ENCODE measurements around the gene PPP2R5C. TPM values are rescaled to one million over a fixed set of nuclear protein-coding genes. Genes with fewer than 3 reads are reported as not detected.

The PPP2R5C gene
- total and polyA plus RNA-seq, 2 donors = 144 to 175 TPM

GRCh38 chr14:101819251-101819990 is 57.9 kb downstream of the PPP2R5C start:
- Histone ChIP-seq H3K4me1 (ENCODE audit: control insufficient read depth in 2 of 2, insufficient read depth in 2 of 2, low read length in 2 of 2) (peaks cover 36 to 79% of the 10 kb centered on the region in 2 donors), H3K27me3 (ENCODE audit: control insufficient read depth in 2 of 2, insufficient read depth in 1 of 2, low read length in 1 of 2) (no peaks in the 10 kb centered on the region), H3K4me3 (ENCODE audit: low read length in 2 of 2) (no peak overlapping the region), H3K9me3 (ENCODE audit: control insufficient read depth in 2 of 2, insufficient read depth in 1 of 2, low read length in 1 of 2) (no peaks in the 10 kb centered on the region), H3K36me3 (ENCODE audit: control insufficient read depth in 2 of 2, insufficient read depth in 2 of 2, low read length in 1 of 2) (peaks cover 14 to 36% of the 10 kb centered on the region in 2 donors), H3K27ac (ENCODE audit: low read depth in 1 of 2, low read length in 1 of 2) (peak overlapping the region; percentile 87 to 92)
- DNase-seq (ENCODE audit: low read depth in 6 of 9, low spot score in 9 of 9) = peak in 2 of 9 donors; percentile 43 to 74
- 91% methylated on average over 16 of the region's 16 CpGs for WGBS

GRCh38 chr14:101820283-101820798 is 58.8 kb downstream of the PPP2R5C start:
- Histone ChIP-seq H3K27ac (ENCODE audit: low read depth in 1 of 2, low read length in 1 of 2) (peak overlapping the region; percentile 78 to 87), H3K9me3 (ENCODE audit: control insufficient read depth in 2 of 2, insufficient read depth in 1 of 2, low read length in 1 of 2) (no peaks in the 10 kb centered on the region), H3K4me1 (ENCODE audit: control insufficient read depth in 2 of 2, insufficient read depth in 2 of 2, low read length in 2 of 2) (peaks cover 40 to 81% of the 10 kb centered on the region in 2 donors), H3K4me3 (ENCODE audit: low read length in 2 of 2) (no peak overlapping the region), H3K36me3 (ENCODE audit: control insufficient read depth in 2 of 2, insufficient read depth in 2 of 2, low read length in 1 of 2) (peaks cover 7 to 34% of the 10 kb centered on the region in 2 donors), H3K27me3 (ENCODE audit: control insufficient read depth in 2 of 2, insufficient read depth in 1 of 2, low read length in 1 of 2) (no peaks in the 10 kb centered on the region)
- DNase-seq (ENCODE audit: low read depth in 6 of 9, low spot score in 9 of 9) = no peak
- 86% methylated on average over 10 of the region's 10 CpGs for WGBS

GRCh38 chr14:101821528-101821927 is 60.0 kb downstream of the PPP2R5C start:
- no peak for DNase-seq (ENCODE audit: low read depth in 6 of 9, low spot score in 9 of 9)
- 92% methylated on average over 11 of the region's 11 CpGs for WGBS
- Histone ChIP-seq H3K36me3 (ENCODE audit: control insufficient read depth in 2 of 2, insufficient read depth in 2 of 2, low read length in 1 of 2) (peaks cover 7 to 39% of the 10 kb centered on the region in 2 donors), H3K4me1 (ENCODE audit: control insufficient read depth in 2 of 2, insufficient read depth in 2 of 2, low read length in 2 of 2) (peaks cover 43 to 76% of the 10 kb centered on the region in 2 donors), H3K4me3 (ENCODE audit: low read length in 2 of 2) (no peak overlapping the region), H3K27me3 (ENCODE audit: control insufficient read depth in 2 of 2, insufficient read depth in 1 of 2, low read length in 1 of 2) (no peaks in the 10 kb centered on the region), H3K9me3 (ENCODE audit: control insufficient read depth in 2 of 2, insufficient read depth in 1 of 2, low read length in 1 of 2) (no peaks in the 10 kb centered on the region), H3K27ac (ENCODE audit: low read depth in 1 of 2, low read length in 1 of 2) (peak overlapping the region in 1 of 2 donors; percentile 32)

GRCh38 chr14:101823066-101823465 is 61.6 kb downstream of the PPP2R5C start:
- H3K27me3 ChIP-seq (ENCODE audit: control insufficient read depth in 2 of 2, insufficient read depth in 1 of 2, low read length in 1 of 2) = no peaks in the 10 kb centered on the region
- no peak for DNase-seq (ENCODE audit: low read depth in 6 of 9, low spot score in 9 of 9)
- 92% methylated on average over 9 of the region's 9 CpGs for whole genome bisulfite sequencing
- no peaks in the 10 kb centered on the region for H3K9me3 ChIP-seq (ENCODE audit: control insufficient read depth in 2 of 2, insufficient read depth in 1 of 2, low read length in 1 of 2)
- H3K4me3 ChIP-seq (ENCODE audit: low read length in 2 of 2) = peak overlapping the region; percentile 21 to 33
- peaks cover 7 to 50% of the 10 kb centered on the region in 2 donors for H3K36me3 ChIP-seq (ENCODE audit: control insufficient read depth in 2 of 2, insufficient read depth in 2 of 2, low read length in 1 of 2)
- H3K27ac ChIP-seq (ENCODE audit: low read depth in 1 of 2, low read length in 1 of 2) = peak overlapping the region; percentile 95 to 97
- H3K4me1 ChIP-seq (ENCODE audit: control insufficient read depth in 2 of 2, insufficient read depth in 2 of 2, low read length in 2 of 2) = peaks cover 40 to 72% of the 10 kb centered on the region in 2 donors

- Histone ChIP-seq H3K27me3 (ENCODE audit: control insufficient read depth in 2 of 2, insufficient read depth in 1 of 2, low read length in 1 of 2) (no peaks in the 10 kb centered on the region), H3K36me3 (ENCODE audit: control insufficient read depth in 2 of 2, insufficient read depth in 2 of 2, low read length in 1 of 2) (peaks cover 8 to 52% of the 10 kb centered on the region in 2 donors), H3K9me3 (ENCODE audit: control insufficient read depth in 2 of 2, insufficient read depth in 1 of 2, low read length in 1 of 2) (no peaks in the 10 kb centered on the region), H3K27ac (ENCODE audit: low read depth in 1 of 2, low read length in 1 of 2) (peak overlapping the region; percentile 95 to 97), H3K4me1 (ENCODE audit: control insufficient read depth in 2 of 2, insufficient read depth in 2 of 2, low read length in 2 of 2) (peaks cover 40 to 68% of the 10 kb centered on the region in 2 donors), H3K4me3 (ENCODE audit: low read length in 2 of 2) (peak overlapping the region; percentile 21 to 33)
- WGBS = 54% methylated on average over 12 of the region's 12 CpGs
- peak in 8 of 9 donors; percentile 64 to 92 (median 80) for DNase-seq (ENCODE audit: low read depth in 6 of 9, low spot score in 9 of 9)
Observed at GRCh38 chr14:101823511-101824120, 62.1 kb downstream of the PPP2R5C start.

- Histone ChIP-seq H3K4me3 (ENCODE audit: low read length in 2 of 2) (peak overlapping the region; percentile 21 to 33), H3K27ac (ENCODE audit: low read depth in 1 of 2, low read length in 1 of 2) (peak overlapping the region; percentile 95 to 97), H3K36me3 (ENCODE audit: control insufficient read depth in 2 of 2, insufficient read depth in 2 of 2, low read length in 1 of 2) (peaks cover 8 to 50% of the 10 kb centered on the region in 2 donors), H3K27me3 (ENCODE audit: control insufficient read depth in 2 of 2, insufficient read depth in 1 of 2, low read length in 1 of 2) (no peaks in the 10 kb centered on the region), H3K9me3 (ENCODE audit: control insufficient read depth in 2 of 2, insufficient read depth in 1 of 2, low read length in 1 of 2) (no peaks in the 10 kb centered on the region), H3K4me1 (ENCODE audit: control insufficient read depth in 2 of 2, insufficient read depth in 2 of 2, low read length in 2 of 2) (peaks cover 34 to 62% of the 10 kb centered on the region in 2 donors)
- 38% methylated on average over 3 of the region's 3 CpGs for WGBS
- DNase-seq (ENCODE audit: low read depth in 6 of 9, low spot score in 9 of 9) = no peak
Observed at GRCh38 chr14:101824339-101824727, 62.8 kb downstream of the PPP2R5C start.

GRCh38 chr14:101825797-101826196 is 64.3 kb downstream of the PPP2R5C start:
- Histone ChIP-seq H3K4me3 (ENCODE audit: low read length in 2 of 2) (peak overlapping the region in 1 of 2 donors; percentile 21), H3K4me1 (ENCODE audit: control insufficient read depth in 2 of 2, insufficient read depth in 2 of 2, low read length in 2 of 2) (peaks cover 32 to 49% of the 10 kb centered on the region in 2 donors), H3K27me3 (ENCODE audit: control insufficient read depth in 2 of 2, insufficient read depth in 1 of 2, low read length in 1 of 2) (no peaks in the 10 kb centered on the region), H3K27ac (ENCODE audit: low read depth in 1 of 2, low read length in 1 of 2) (peak overlapping the region; percentile 94 to 95), H3K36me3 (ENCODE audit: control insufficient read depth in 2 of 2, insufficient read depth in 2 of 2, low read length in 1 of 2) (peaks cover 17 to 52% of the 10 kb centered on the region in 2 donors), H3K9me3 (ENCODE audit: control insufficient read depth in 2 of 2, insufficient read depth in 1 of 2, low read length in 1 of 2) (no peaks in the 10 kb centered on the region)
- WGBS = 91% methylated on average over 3 of the region's 3 CpGs
- DNase-seq (ENCODE audit: low read depth in 6 of 9, low spot score in 9 of 9) = no peak

- Histone ChIP-seq H3K4me1 (ENCODE audit: control insufficient read depth in 2 of 2, insufficient read depth in 2 of 2, low read length in 2 of 2) (peaks cover 32 to 44% of the 10 kb centered on the region in 2 donors), H3K27ac (ENCODE audit: low read depth in 1 of 2, low read length in 1 of 2) (peak overlapping the region; percentile 13 to 95), H3K9me3 (ENCODE audit: control insufficient read depth in 2 of 2, insufficient read depth in 1 of 2, low read length in 1 of 2) (no peaks in the 10 kb centered on the region), H3K4me3 (ENCODE audit: low read length in 2 of 2) (no peak overlapping the region), H3K27me3 (ENCODE audit: control insufficient read depth in 2 of 2, insufficient read depth in 1 of 2, low read length in 1 of 2) (no peaks in the 10 kb centered on the region), H3K36me3 (ENCODE audit: control insufficient read depth in 2 of 2, insufficient read depth in 2 of 2, low read length in 1 of 2) (peaks cover 21 to 54% of the 10 kb centered on the region in 2 donors)
- no peak for DNase-seq (ENCODE audit: low read depth in 6 of 9, low spot score in 9 of 9)
Observed at GRCh38 chr14:101826351-101826750, 64.8 kb downstream of the PPP2R5C start.

GRCh38 chr14:101827286-101827685 is 65.8 kb downstream of the PPP2R5C start:
- H3K4me3 ChIP-seq (ENCODE audit: low read length in 2 of 2) = no peak overlapping the region
- H3K27ac ChIP-seq (ENCODE audit: low read depth in 1 of 2, low read length in 1 of 2) = no peak overlapping the region
- no peaks in the 10 kb centered on the region for H3K9me3 ChIP-seq (ENCODE audit: control insufficient read depth in 2 of 2, insufficient read depth in 1 of 2, low read length in 1 of 2)
- H3K36me3 ChIP-seq (ENCODE audit: control insufficient read depth in 2 of 2, insufficient read depth in 2 of 2, low read length in 1 of 2) = peaks cover 26 to 56% of the 10 kb centered on the region in 2 donors
- 96% methylated on average over 3 of the region's 3 CpGs for WGBS
- DNase-seq (ENCODE audit: low read depth in 6 of 9, low spot score in 9 of 9) = no peak
- no peaks in the 10 kb centered on the region for H3K27me3 ChIP-seq (ENCODE audit: control insufficient read depth in 2 of 2, insufficient read depth in 1 of 2, low read length in 1 of 2)
- H3K4me1 ChIP-seq (ENCODE audit: control insufficient read depth in 2 of 2, insufficient read depth in 2 of 2, low read length in 2 of 2) = peaks cover 32 to 39% of the 10 kb centered on the region in 2 donors
